ENCODE data around the gene FNDC3B. TPM values are rescaled to one million over a fixed set of nuclear protein-coding genes. Genes with fewer than 3 reads are reported as not detected.

The FNDC3B gene
- total RNA-seq, 1 donor from 2014 or later: 71.3 TPM

- no peaks in the 10 kb centered on the region for H3K36me3 ChIP-seq (ENCODE audit: control insufficient read depth, insufficient read depth, low read length)
- H3K4me3 ChIP-seq (ENCODE audit: low read depth, low read length): no peak overlapping the region
- DNase-seq (ENCODE audit: low read depth): no peak
- H3K27me3 ChIP-seq (ENCODE audit: control insufficient read depth, insufficient read depth, low read length): no peaks in the 10 kb centered on the region
- TF ChIP-seq CTCF (IDR thresholded peaks at IDR 0.05; ENCODE audit: insufficient read depth, low read length, poor library complexity, severe bottlenecking): no peak
Observed at GRCh38 chr3:172405914-172406313, 366.5 kb downstream of the FNDC3B start.

GRCh38 chr3:172407872-172408271 lies 368.5 kb downstream of the FNDC3B start:
- DNase-seq (ENCODE audit: low read depth): no peak
- Histone ChIP-seq H3K27me3 (ENCODE audit: control insufficient read depth, insufficient read depth, low read length) (no peaks in the 10 kb centered on the region), H3K36me3 (ENCODE audit: control insufficient read depth, insufficient read depth, low read length) (no peaks in the 10 kb centered on the region), H3K4me3 (ENCODE audit: low read depth, low read length) (no peak overlapping the region)
- no peak for TF ChIP-seq CTCF (IDR thresholded peaks at IDR 0.05; ENCODE audit: insufficient read depth, low read length, poor library complexity, severe bottlenecking)

GRCh38 chr3:172410702-172411477 lies 371.5 kb downstream of the FNDC3B start:
- no peaks in the 10 kb centered on the region for H3K36me3 ChIP-seq (ENCODE audit: control insufficient read depth, insufficient read depth, low read length)
- H3K4me3 ChIP-seq (ENCODE audit: low read depth, low read length): no peak overlapping the region
- TF ChIP-seq CTCF (IDR thresholded peaks at IDR 0.05; ENCODE audit: insufficient read depth, low read length, poor library complexity, severe bottlenecking): no peak
- no peak for DNase-seq (ENCODE audit: low read depth)
- no peaks in the 10 kb centered on the region for H3K27me3 ChIP-seq (ENCODE audit: control insufficient read depth, insufficient read depth, low read length)

- no peak for TF ChIP-seq CTCF (IDR thresholded peaks at IDR 0.05; ENCODE audit: insufficient read depth, low read length, poor library complexity, severe bottlenecking)
Observed at GRCh38 chr3:172411478-172411947, 372.1 kb downstream of the FNDC3B start.

GRCh38 chr3:172415323-172415722 lies 375.9 kb downstream of the FNDC3B start:
- H3K4me3 ChIP-seq (ENCODE audit: low read depth, low read length): no peak overlapping the region
- no peak for TF ChIP-seq CTCF (IDR thresholded peaks at IDR 0.05; ENCODE audit: insufficient read depth, low read length, poor library complexity, severe bottlenecking)
- no peaks in the 10 kb centered on the region for H3K36me3 ChIP-seq (ENCODE audit: control insufficient read depth, insufficient read depth, low read length)
- no peak for DNase-seq (ENCODE audit: low read depth)
- no peaks in the 10 kb centered on the region for H3K27me3 ChIP-seq (ENCODE audit: control insufficient read depth, insufficient read depth, low read length)

More at GRCh38 chr3:172411478-172411947, 372.1 kb downstream of the FNDC3B start:
- DNase-seq (ENCODE audit: low read depth): no peak
- Histone ChIP-seq H3K4me3 (ENCODE audit: low read depth, low read length) (no peak overlapping the region), H3K36me3 (ENCODE audit: control insufficient read depth, insufficient read depth, low read length) (no peaks in the 10 kb centered on the region), H3K27me3 (ENCODE audit: control insufficient read depth, insufficient read depth, low read length) (no peaks in the 10 kb centered on the region)

GRCh38 chr3:172437713-172438112 lies 398.3 kb downstream of the FNDC3B start:
- Histone ChIP-seq H3K36me3 (ENCODE audit: control insufficient read depth, insufficient read depth, low read length) (no peaks in the 10 kb centered on the region), H3K4me3 (ENCODE audit: low read depth, low read length) (no peak overlapping the region), H3K27me3 (ENCODE audit: control insufficient read depth, insufficient read depth, low read length) (no peaks in the 10 kb centered on the region)
- no peak for DNase-seq (ENCODE audit: low read depth)
- no peak for TF ChIP-seq CTCF (IDR thresholded peaks at IDR 0.05; ENCODE audit: insufficient read depth, low read length, poor library complexity, severe bottlenecking)

All from kidney epithelial cell (primary cell).